Measurements from ENCODE around the gene QSOX1. TPM values are rescaled to one million over a fixed set of nuclear protein-coding genes. Genes with fewer than 3 reads are reported as not detected.

QSOX1 gene
- total RNA-seq, 1 donor, result 128 TPM

DNA sequence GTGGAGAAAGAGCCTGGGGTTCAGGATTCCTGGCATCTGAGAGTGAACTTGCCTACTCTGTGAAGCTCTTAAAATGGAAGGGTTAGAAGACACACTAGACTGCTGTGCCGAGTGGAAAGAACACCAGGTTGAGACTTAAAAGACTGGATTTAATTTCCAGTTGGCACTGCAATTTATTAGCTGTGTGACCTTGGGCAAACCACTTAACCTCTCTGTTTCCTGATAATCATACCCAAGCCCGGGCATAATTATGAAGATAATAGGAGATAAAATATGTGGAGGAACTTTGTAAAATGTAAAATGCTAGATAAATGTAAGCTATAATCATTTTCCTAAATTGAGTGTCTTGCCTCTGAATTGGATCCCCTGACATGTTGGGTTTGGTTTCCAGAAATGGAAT lies 70.7 kb downstream of the QSOX1 start:
- TF ChIP-seq, protein P1, sequence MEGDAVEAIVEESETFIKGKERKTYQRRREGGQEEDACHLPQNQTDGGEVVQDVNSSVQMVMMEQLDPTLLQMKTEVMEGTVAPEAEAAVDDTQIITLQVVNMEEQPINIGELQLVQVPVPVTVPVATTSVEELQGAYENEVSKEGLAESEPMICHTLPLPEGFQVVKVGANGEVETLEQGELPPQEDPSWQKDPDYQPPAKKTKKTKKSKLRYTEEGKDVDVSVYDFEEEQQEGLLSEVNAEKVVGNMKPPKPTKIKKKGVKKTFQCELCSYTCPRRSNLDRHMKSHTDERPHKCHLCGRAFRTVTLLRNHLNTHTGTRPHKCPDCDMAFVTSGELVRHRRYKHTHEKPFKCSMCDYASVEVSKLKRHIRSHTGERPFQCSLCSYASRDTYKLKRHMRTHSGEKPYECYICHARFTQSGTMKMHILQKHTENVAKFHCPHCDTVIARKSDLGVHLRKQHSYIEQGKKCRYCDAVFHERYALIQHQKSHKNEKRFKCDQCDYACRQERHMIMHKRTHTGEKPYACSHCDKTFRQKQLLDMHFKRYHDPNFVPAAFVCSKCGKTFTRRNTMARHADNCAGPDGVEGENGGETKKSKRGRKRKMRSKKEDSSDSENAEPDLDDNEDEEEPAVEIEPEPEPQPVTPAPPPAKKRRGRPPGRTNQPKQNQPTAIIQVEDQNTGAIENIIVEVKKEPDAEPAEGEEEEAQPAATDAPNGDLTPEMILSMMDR (IDR thresholded peaks at IDR 0.05; ENCODE audit: insufficient read depth, low read depth, low read length), result no peak
- DNase-seq (ENCODE audit: low read depth), result no peak
- no peak overlapping the region for H3K4me3 ChIP-seq (ENCODE audit: low read depth, low read length)

DNA sequence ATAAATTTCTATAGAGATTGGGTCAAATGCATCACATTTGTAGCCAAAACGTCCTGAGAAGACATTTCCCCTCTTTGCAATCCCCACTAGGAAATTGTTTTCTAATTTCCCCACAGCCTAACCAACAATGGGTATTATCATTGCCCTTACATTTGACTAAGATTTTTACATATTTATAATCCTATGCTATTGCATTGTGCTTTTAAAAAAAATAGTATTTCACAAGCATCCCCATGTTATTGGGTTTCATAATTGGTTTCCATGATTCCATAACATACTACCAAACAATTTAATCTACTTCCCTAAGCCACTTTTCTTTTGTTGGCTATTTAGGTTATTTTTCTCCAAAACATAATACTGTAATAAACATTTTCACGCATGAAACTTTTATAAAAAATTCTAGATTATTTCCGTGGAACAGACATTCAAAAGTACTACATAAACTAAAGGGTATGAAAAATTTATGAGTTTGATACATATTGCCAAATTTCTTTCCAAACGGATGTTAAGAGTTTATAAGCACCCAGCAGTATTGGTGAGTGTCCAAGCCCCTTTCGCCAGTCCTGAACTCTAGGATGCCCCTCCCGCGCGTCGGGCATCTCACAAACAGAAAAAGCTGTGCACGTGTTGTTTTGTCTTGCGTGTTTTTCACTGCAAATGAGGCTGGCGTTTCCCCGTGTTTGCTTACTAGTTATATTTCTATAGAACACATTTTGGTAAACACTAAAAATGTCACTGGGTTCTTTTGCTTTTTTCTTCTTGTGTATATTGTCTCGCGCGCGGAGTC lies 73.4 kb downstream of the QSOX1 start:
- no peak overlapping the region for H3K4me3 ChIP-seq (ENCODE audit: low read depth, low read length)
- TF ChIP-seq, protein P1 (IDR thresholded peaks at IDR 0.05; ENCODE audit: insufficient read depth, low read depth, low read length), result no peak
- no peak for DNase-seq (ENCODE audit: low read depth)

DNA sequence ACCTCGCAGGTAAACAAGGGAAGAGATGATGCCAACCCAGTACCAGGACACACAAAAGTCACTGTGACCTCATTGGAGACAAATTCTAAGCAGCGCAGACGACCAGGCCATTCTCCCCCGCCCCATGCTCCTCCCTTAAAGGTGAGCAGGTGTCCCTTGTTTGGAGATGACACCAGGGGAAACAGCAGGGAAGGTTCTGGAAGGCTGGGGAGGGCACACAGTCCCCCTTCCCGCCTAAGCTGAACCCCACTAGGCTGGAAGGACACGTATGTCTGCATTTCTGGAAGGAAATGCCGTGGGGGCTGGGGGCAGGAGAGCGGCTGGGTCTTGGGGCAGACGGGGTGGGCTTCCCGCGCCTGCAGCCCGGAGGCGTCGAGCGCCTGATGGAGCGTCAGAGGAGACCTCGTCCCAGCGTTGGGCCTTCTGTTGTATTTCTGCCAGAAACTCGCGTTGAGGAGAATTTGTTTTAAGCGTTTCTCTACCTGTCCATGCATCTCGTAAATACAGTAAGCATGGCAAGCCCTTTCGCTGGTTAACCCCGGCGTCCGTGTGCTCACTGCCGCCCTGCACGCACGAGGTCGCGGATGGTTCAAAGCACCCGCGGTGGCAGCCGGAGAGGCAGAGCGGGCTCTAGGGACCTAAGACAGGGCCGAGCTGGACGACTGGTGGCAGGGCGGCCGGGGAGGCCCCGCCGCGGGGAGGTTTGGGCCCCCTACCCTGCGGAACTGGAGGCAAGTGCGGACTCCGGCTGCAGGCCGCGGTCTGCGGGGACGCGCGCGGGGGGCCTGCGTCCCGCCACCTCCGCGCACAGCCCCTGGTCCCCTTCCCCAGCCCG lies 74.2 kb downstream of the QSOX1 start:
- peak overlapping the region; percentile 60 for H3K4me3 ChIP-seq (ENCODE audit: low read depth, low read length)
- no peak for DNase-seq (ENCODE audit: low read depth)

DNA sequence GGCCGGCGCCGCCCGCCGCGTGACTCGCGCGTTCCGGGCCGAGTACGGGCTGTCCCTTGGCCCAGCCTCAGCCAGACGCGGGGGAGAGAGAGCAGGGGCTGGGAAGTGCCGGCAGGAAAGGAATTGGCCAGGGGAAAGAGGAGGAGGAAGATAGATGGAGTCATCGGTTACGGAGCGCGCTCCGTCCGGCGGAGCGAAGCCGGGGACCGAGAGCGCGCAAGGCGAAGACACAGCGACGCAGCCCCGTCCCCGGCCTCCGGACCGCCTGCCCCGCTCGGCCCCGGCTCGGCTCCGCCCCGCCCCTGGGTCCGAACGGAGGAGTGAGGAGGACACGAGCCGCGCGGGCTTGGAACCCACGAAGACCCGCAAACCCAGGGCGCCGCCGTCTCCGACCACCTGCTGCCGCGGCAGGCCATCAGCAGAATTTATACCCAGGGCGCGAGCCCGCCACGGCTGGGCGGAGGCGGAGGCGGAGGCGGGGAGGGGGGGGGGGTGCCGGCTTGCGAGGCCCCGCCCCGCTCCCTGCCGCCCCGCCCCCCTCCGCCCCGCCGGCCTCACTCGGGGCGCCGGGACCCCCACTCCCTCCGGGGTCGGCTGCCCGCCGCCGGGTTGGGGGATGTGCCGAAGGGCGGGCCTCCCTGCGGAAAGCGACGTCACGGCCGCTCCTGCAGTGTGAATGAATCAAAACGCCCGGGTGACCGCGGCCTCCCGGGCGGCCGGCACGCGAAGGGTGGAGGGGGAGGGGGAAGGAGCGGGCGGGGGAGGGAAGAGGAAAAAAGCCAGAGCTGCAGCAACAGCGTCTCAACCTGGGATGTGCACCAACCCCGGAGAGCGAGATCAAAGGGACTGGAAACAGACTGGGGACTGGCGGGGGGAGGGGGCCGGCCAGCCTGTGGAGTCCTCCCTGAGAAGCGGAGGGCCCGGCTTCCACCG lies 75.1 kb downstream of the QSOX1 start, which contains the start of gene LHX4:
TSS of gene LHX4 (plus strand) at position 782 of the 933 bp plus-strand sequence. CDS start 266 bp downstream, outside the sequence.
- TF ChIP-seq, protein P1 (IDR thresholded peaks at IDR 0.05; ENCODE audit: insufficient read depth, low read depth, low read length), result no peak
- peak; percentile 17 for DNase-seq (ENCODE audit: low read depth)
- peak within 1 kb of the TSS; percentile 60 for H3K4me3 ChIP-seq (ENCODE audit: low read depth, low read length)

More for the DNA sequence above, 74.2 kb downstream of the QSOX1 start:
- TF ChIP-seq, protein P1 (IDR thresholded peaks at IDR 0.05; ENCODE audit: insufficient read depth, low read depth, low read length), result no peak

DNA sequence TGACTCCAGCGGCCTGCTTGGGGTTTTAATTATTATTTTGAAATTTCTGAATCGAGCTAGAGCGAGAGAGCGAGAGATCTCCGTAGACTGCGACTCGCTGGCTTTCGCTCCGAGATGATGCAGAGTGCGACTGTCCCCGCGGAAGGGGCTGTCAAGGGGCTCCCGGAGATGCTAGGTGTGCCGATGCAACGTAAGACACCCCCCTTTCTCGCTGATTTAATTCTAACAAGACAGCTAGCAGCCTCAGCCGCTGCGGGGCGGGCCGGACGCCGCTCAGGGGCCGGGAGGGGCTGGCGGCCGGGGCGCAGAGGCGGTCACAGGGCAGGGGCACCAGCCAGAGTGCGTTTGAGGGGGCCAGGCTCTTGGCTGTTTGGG lies 75.7 kb downstream of the QSOX1 start:
- no peak for DNase-seq (ENCODE audit: low read depth)
- H3K4me3 ChIP-seq (ENCODE audit: low read depth, low read length), result peak overlapping the region; percentile 60
- TF ChIP-seq, protein P1 (IDR thresholded peaks at IDR 0.05; ENCODE audit: insufficient read depth, low read depth, low read length), result no peak

Measured in fibroblast of villous mesenchyme (primary cell).